Gastroesophageal sphincter (tissue), 4 donors: ENCODE data around the gene TEX22. TPM values are rescaled to one million over a fixed set of nuclear protein-coding genes. Genes with fewer than 3 reads are reported as not detected.

Experiments used
- ATAC-seq: fragments of 150-250 bp; one replicate; pipeline ENCODE4 v1.9.1; 2016; ENCODE audit warnings: mild to moderate bottlenecking, moderate library complexity
- H3K27ac ChIP-seq, 4 donors: fragments of 200-600 bp; sonication (generic) in 3 of 4; 1 replicate in 3 of 4; 2 replicates in 1 of 4; pipeline ENCODE4 v1.5.1; 2016 to 2019
- H3K27me3 ChIP-seq: fragments of 200-600 bp; sonication (generic); one replicate; pipeline ENCODE4 v1.5.1; 2019
- H3K36me3 ChIP-seq, 2 donors: fragments of 200-600 bp; sonication (generic); one replicate each; pipeline ENCODE4 v1.5.1; 2019; ENCODE audit warnings: control low read depth in 1 of 2
- H3K4me1 ChIP-seq, 3 donors: fragments of 200-600 bp; sonication (generic); 1 replicate in 2 of 3; 2 replicates in 1 of 3; pipeline ENCODE4 v1.5.1; 2016 to 2019; ENCODE audit warnings: control low read depth in 2 of 3
- H3K4me3 ChIP-seq, 2 donors: fragments of 200-600 bp; sonication (generic); one replicate each; pipeline ENCODE4 v1.5.1; 2019; ENCODE audit warnings: mild to moderate bottlenecking in 1 of 2, moderate library complexity in 1 of 2
- H3K9me3 ChIP-seq, 3 donors: fragments of 200-600 bp; sonication (generic); one replicate each; pipeline ENCODE4 v1.5.1; 2017 to 2019; ENCODE audit warnings: control low read depth in 2 of 3
- CTCF ChIP-seq, 4 experiments: fragments of 200-600 bp in 2 of 4; fragments of 450-650 bp in 2 of 4; sonication (generic) in 1 of 4; IDR thresholded peaks; one replicate each; pipeline ENCODE4 v1.5.1; 2017 to 2019; ENCODE audit warnings: antibody characterized with exemption in 4 of 4, mild to moderate bottlenecking in 2 of 4, moderate library complexity in 2 of 4
- EP300 ChIP-seq: sonication (generic); formaldehyde crosslinking; IDR thresholded peaks from one replicate; pipeline ENCODE4 v1.6.1; 2017; ENCODE audit warnings: antibody characterized with exemption, mild to moderate bottlenecking
- POLR2A ChIP-seq, 2 donors: fragments of 450-650 bp; IDR thresholded peaks; one replicate each; pipeline ENCODE4 v1.6.1; 2017; ENCODE audit warnings: antibody characterized with exemption in 2 of 2, mild to moderate bottlenecking in 2 of 2, moderate library complexity in 1 of 2
- POLR2AphosphoS5 ChIP-seq: sonication (generic); formaldehyde crosslinking; IDR thresholded peaks from one replicate; pipeline ENCODE4 v1.6.1; 2017; ENCODE audit warnings: antibody characterized with exemption
- WGBS, 2 donors: methylation state at CpG; one replicate each; pipeline ENCODE4 v1.1.5; 2018; ENCODE audit warnings: low coverage in 1 of 2; 5-methylcytosine and 5-hydroxymethylcytosine counted together
- total RNA-seq, 4 donors: library from RNA; depleted of rRNA; stranded (reverse); fragments of >200 nt; gene quantifications; one replicate each; pipeline ENCODE4 v1.1.0, GENCODE V29; 2016

TEX22 gene
- total RNA-seq, 4 donors from 2014 or later = 0.42 TPM; not detected in 3

- no peaks in the 10 kb centered on the region for H3K9me3 ChIP-seq
- ATAC-seq = no peak
- 60% methylated on average over 1 of the region's 10 CpGs; no CpG with 5 or more reads in 1 of the 2 donors for WGBS, 2 donors
- no peaks in the 10 kb centered on the region for H3K27me3 ChIP-seq
- H3K4me3 ChIP-seq = no peak overlapping the region
- TF ChIP-seq CTCF (IDR thresholded peaks at IDR 0.05) (no peak), POLR2A (IDR thresholded peaks at IDR 0.05) (no peak), POLR2AphosphoS5 (no peak), EP300 (no peak)
- H3K36me3 ChIP-seq = peaks cover 0 to 84% of the 10 kb centered on the region in 2 donors
- H3K4me1 ChIP-seq = peaks cover 0 to 22% (median 10%) of the 10 kb centered on the region in 3 donors
- no peak overlapping the region for H3K27ac ChIP-seq
These were observed 10.8 kb upstream of the TEX22 start for GRCh38 chr14:105387530-105387922.

- Histone ChIP-seq H3K27ac (peak overlapping the region in 2 of 4 donors; percentile 51 to 65), H3K4me3 (no peak overlapping the region), H3K4me1 (peaks cover 0 to 22% (median 10%) of the 10 kb centered on the region in 3 donors), H3K27me3 (no peaks in the 10 kb centered on the region), H3K36me3 (peaks cover 0 to 84% of the 10 kb centered on the region in 2 donors), H3K9me3 (no peaks in the 10 kb centered on the region)
- no peak for ATAC-seq
- TF ChIP-seq CTCF (IDR thresholded peaks at IDR 0.05) (no peak), EP300 (no peak), POLR2AphosphoS5 (no peak), POLR2A (IDR thresholded peaks at IDR 0.05) (no peak)
- WGBS, 2 donors = 60% methylated on average over 1 of the region's 25 CpGs; no CpG with 5 or more reads in 1 of the 2 donors
These were observed 10.0 kb upstream of the TEX22 start for GRCh38 chr14:105388110-105388951.

- peak overlapping the region in 3 of 4 donors; percentile 51 to 68 (median 65) for H3K27ac ChIP-seq
- peaks cover 0 to 82% of the 10 kb centered on the region in 2 donors for H3K36me3 ChIP-seq
- TF ChIP-seq EP300 (no peak), POLR2AphosphoS5 (no peak), CTCF (IDR thresholded peaks at IDR 0.05) (no peak), POLR2A (IDR thresholded peaks at IDR 0.05) (no peak)
These were observed 9.4 kb upstream of the TEX22 start for GRCh38 chr14:105388976-105389375.

GRCh38 chr14:105389534-105389933 lies 8.8 kb upstream of the TEX22 start:
- H3K27me3 ChIP-seq = no peaks in the 10 kb centered on the region
- no peak for TF ChIP-seq POLR2A (IDR thresholded peaks at IDR 0.05)
- TF ChIP-seq POLR2AphosphoS5 = no peak
- no peak for TF ChIP-seq EP300
- no peak for TF ChIP-seq CTCF (IDR thresholded peaks at IDR 0.05)
- no peak overlapping the region for H3K4me3 ChIP-seq
- H3K4me1 ChIP-seq = peaks cover 0 to 22% (median 10%) of the 10 kb centered on the region in 3 donors
- no peaks in the 10 kb centered on the region for H3K9me3 ChIP-seq
- peak overlapping the region in 3 of 4 donors; percentile 51 to 68 (median 65) for H3K27ac ChIP-seq
- H3K36me3 ChIP-seq = peaks cover 0 to 82% of the 10 kb centered on the region in 2 donors
- ATAC-seq = no peak
- no CpG with 5 or more reads among the region's 12 CpGs for WGBS, 2 donors

More at GRCh38 chr14:105388976-105389375, 9.4 kb upstream of the TEX22 start:
- Histone ChIP-seq H3K4me1 (peaks cover 0 to 22% (median 10%) of the 10 kb centered on the region in 3 donors), H3K27me3 (no peaks in the 10 kb centered on the region), H3K9me3 (no peaks in the 10 kb centered on the region), H3K4me3 (no peak overlapping the region)
- no peak for ATAC-seq
- 100% methylated on average over 1 of the region's 16 CpGs; no CpG with 5 or more reads in 1 of the 2 donors for WGBS, 2 donors
